GM12891 (cell line): Measurements from ENCODE around the gene CACNA1I.

Experiments
- PAX5 ChIP-seq: IDR thresholded peaks from 2 replicates; pipeline ENCODE4 v1.6.1; 2011; ENCODE audit warnings: low read length, moderate library complexity, mild to moderate bottlenecking; ENCODE audit not compliant: insufficient read depth, severe bottlenecking
- POLR2AphosphoS5 ChIP-seq: IDR thresholded peaks from 2 replicates; pipeline ENCODE4 v1.6.1; 2011; ENCODE audit warnings: low read depth, low read length, control low read depth
- TAF1 ChIP-seq: IDR thresholded peaks from 2 replicates; pipeline ENCODE4 v1.6.1; 2011; ENCODE audit warnings: low read depth, low read length, control low read depth

DNA sequence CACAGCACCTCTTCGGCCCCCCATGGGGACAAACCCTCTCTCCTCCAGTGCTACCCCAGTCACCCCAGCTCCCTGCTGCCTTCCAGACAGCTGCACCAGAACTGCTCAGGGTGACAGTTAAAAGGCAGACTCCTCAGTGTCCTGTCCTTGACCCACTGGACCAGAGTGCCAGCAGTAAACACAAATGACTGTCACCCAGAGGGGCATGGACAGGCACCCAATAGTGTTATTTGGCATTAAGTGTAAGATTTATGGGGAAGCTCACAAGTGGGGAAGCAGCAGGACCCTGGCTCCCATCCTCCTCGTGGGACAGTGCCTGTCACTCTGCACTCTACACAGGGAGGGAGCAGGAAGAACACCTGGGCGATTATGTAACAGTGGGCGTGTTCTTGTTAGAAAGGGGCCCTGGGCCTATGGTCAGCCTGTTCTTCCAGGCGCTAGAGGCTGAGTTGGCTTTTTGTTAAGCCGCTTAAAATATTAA, 43.0 kb upstream of the CACNA1I start:
- TF ChIP-seq PAX5 (no peak), POLR2AphosphoS5 (no peak), TAF1 (no peak)
